ENCODE measurements around the gene LRRC25.
A peak's percentile ranks its signal among the peaks of the same experiment; 100 is the strongest.

LRRC25 gene

DNA sequence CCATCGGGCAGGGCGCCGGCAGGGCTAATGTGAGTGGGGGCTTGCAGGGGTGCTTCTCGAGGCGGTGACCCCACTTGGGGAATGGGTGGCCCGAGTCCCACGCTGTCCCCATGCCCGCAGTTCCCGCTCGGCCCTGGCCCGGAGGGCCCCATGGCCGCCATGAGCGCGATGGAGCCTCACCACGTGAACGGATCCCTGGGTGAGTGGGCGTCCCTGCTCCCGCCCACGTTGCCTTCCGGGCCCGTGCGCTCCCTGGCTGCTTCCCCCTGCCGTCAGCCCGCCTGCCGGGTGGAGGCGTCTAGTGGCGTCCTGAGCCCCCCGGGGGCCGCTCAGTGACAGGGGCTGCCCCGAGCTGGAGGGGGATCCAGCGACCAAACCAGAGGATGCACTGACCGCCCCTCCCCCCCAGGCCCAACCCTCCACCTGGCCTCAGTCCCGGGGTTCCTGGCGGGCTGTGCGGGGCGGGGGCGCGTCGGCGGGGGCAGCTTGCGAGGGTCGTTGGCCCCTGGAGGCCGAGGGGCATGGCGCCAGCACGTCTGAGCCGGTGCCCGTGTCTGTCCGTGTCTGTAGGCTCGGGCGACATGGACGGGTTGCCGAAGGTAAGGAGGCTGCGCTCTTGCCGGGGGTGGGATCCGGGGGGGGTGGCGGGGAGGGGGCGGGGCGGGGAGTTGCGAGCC lies 35.7 kb upstream of the LRRC25 start:
- peaks cover 16 to 54% of the 10 kb centered on the region in 2 experiments for H3K36me3 ChIP-seq (ENCODE audit: control insufficient read depth in 1 of 2, insufficient read depth in 2 of 2, low read depth in 1 of 2, low read length in 2 of 2)

DNA sequence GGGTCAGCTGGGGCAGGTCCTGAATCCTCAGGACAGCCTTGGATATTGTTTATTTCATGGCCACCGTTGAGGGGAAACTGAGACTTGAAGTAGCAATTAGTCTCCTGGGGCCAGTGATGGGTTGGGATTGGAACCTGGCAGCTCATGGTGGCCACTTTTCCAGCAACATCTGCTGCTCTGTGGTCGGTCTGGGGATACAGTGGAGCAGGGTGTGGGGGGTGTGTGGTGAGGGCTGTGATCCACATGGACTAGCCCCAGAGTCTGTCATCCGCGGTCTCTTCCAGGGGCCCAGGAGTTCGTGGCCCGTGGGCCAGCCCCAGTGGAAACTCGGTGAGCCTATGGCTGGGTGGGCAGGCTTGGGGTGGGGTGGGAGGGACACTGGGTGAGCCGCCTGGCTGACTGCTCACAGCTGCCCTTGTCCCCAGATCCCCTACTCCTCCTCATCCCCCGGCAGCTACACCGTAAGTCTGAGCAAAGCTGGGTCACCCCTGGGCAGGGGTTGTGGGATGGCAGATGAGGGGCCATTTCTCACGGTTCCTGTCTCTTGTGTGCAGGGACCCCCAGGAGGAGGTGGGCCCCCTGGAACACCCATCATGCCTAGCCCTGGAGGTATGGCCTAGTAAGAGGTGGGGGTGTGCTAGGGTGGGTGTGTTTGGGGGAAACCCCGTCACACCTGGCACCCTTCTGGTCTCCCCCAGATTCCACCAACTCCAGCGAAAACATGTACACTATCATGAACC lies 35.0 kb upstream of the LRRC25 start:
- Histone ChIP-seq H2BK15ac (ENCODE audit: low read depth, poor library complexity, severe bottlenecking) (peak overlapping the region; percentile 82), H3K9me3 (ENCODE audit: control insufficient read depth, low read length) (no peaks in the 10 kb centered on the region), H3K9ac (ENCODE audit: low read length) (no peak overlapping the region), H2AK5ac (ENCODE audit: low read length, severe bottlenecking) (peak overlapping the region; percentile 57), H2BK12ac (ENCODE audit: low read length in 2 of 2) (peak overlapping the region in 1 of 2 experiments; percentile 75), H3K79me1 (replicated peaks; ENCODE audit: low read length, poor library complexity, severe bottlenecking) (peaks cover 19% of the 10 kb centered on the region), H2AFZ (ENCODE audit: low read depth, low read length) (no peak overlapping the region), H3K27ac (ENCODE audit: low read length, poor library complexity, severe bottlenecking) (no peak overlapping the region), H4K8ac (ENCODE audit: low read length) (peak overlapping the region; percentile 96), H3K4me3 (ENCODE audit: insufficient read depth in 1 of 2, low read depth in 1 of 2, low read length in 2 of 2) (peak overlapping the region in 1 of 2 experiments; percentile 72), H3K36me3 (ENCODE audit: control insufficient read depth in 1 of 2, insufficient read depth in 2 of 2, low read depth in 1 of 2, low read length in 2 of 2) (peaks cover 16 to 61% of the 10 kb centered on the region in 2 experiments), H3K27me3 (ENCODE audit: control insufficient read depth in 1 of 2, insufficient read depth in 1 of 2, low read length in 2 of 2) (no peaks in the 10 kb centered on the region), H2BK5ac (ENCODE audit: low read depth, low read length, poor library complexity, severe bottlenecking) (peak overlapping the region; percentile 80), H3K4ac (ENCODE audit: low read depth in 1 of 2, low read length in 2 of 2) (peak overlapping the region; percentile 75 to 85), H4K91ac (ENCODE audit: low read length) (peak overlapping the region; percentile 96), H3K23ac (ENCODE audit: low read length in 2 of 2) (peak overlapping the region in 1 of 2 experiments; percentile 83), H3K18ac (ENCODE audit: low read depth in 1 of 2, low read length in 2 of 2) (peak overlapping the region; percentile 92 to 96), H2BK120ac (ENCODE audit: low read depth, low read length) (no peak overlapping the region), H3K4me1 (ENCODE audit: control insufficient read depth, insufficient read depth, low read depth, low read length) (peaks cover 80% of the 10 kb centered on the region), H3K14ac (ENCODE audit: low read length in 2 of 2) (peak overlapping the region in 1 of 2 experiments; percentile 85), H3K4me2 (ENCODE audit: low read length, poor library complexity, severe bottlenecking) (peak overlapping the region; percentile 89)
- 77% methylated on average over 5 of the region's 13 CpGs for WGBS
- peak; percentile 28 for DNase-seq

More for the DNA sequence above, 35.7 kb upstream of the LRRC25 start:
- Histone ChIP-seq H3K23ac (ENCODE audit: low read length in 2 of 2) (peak overlapping the region in 1 of 2 experiments; percentile 83), H2BK15ac (ENCODE audit: low read depth, poor library complexity, severe bottlenecking) (peak overlapping the region; percentile 82), H3K4me3 (ENCODE audit: insufficient read depth in 1 of 2, low read depth in 1 of 2, low read length in 2 of 2) (peak overlapping the region in 1 of 2 experiments; percentile 72), H3K4me2 (ENCODE audit: low read length, poor library complexity, severe bottlenecking) (peak overlapping the region; percentile 89), H2AK5ac (ENCODE audit: low read length, severe bottlenecking) (peak overlapping the region; percentile 70), H3K14ac (ENCODE audit: low read length in 2 of 2) (peak overlapping the region in 1 of 2 experiments; percentile 85), H2BK120ac (ENCODE audit: low read depth, low read length) (peak overlapping the region; percentile 84), H3K9ac (ENCODE audit: low read length) (no peak overlapping the region), H4K91ac (ENCODE audit: low read length) (peak overlapping the region; percentile 96), H3K4ac (ENCODE audit: low read depth in 1 of 2, low read length in 2 of 2) (peak overlapping the region; percentile 75 to 85), H3K27ac (ENCODE audit: low read length, poor library complexity, severe bottlenecking) (no peak overlapping the region), H3K4me1 (ENCODE audit: control insufficient read depth, insufficient read depth, low read depth, low read length) (peaks cover 81% of the 10 kb centered on the region), H2AFZ (ENCODE audit: low read depth, low read length) (no peak overlapping the region), H2BK5ac (ENCODE audit: low read depth, low read length, poor library complexity, severe bottlenecking) (peak overlapping the region; percentile 80), H2BK12ac (ENCODE audit: low read length in 2 of 2) (peak overlapping the region; percentile 28 to 75), H3K9me3 (ENCODE audit: control insufficient read depth, low read length) (no peaks in the 10 kb centered on the region), H3K27me3 (ENCODE audit: control insufficient read depth in 1 of 2, insufficient read depth in 1 of 2, low read length in 2 of 2) (no peaks in the 10 kb centered on the region), H3K79me1 (replicated peaks; ENCODE audit: low read length, poor library complexity, severe bottlenecking) (peaks cover 19% of the 10 kb centered on the region), H3K18ac (ENCODE audit: low read depth in 1 of 2, low read length in 2 of 2) (peak overlapping the region; percentile 92 to 96), H4K8ac (ENCODE audit: low read length) (peak overlapping the region; percentile 96)
- 31% methylated on average over 39 of the region's 59 CpGs for WGBS
- peak; percentile 50 for DNase-seq

DNA sequence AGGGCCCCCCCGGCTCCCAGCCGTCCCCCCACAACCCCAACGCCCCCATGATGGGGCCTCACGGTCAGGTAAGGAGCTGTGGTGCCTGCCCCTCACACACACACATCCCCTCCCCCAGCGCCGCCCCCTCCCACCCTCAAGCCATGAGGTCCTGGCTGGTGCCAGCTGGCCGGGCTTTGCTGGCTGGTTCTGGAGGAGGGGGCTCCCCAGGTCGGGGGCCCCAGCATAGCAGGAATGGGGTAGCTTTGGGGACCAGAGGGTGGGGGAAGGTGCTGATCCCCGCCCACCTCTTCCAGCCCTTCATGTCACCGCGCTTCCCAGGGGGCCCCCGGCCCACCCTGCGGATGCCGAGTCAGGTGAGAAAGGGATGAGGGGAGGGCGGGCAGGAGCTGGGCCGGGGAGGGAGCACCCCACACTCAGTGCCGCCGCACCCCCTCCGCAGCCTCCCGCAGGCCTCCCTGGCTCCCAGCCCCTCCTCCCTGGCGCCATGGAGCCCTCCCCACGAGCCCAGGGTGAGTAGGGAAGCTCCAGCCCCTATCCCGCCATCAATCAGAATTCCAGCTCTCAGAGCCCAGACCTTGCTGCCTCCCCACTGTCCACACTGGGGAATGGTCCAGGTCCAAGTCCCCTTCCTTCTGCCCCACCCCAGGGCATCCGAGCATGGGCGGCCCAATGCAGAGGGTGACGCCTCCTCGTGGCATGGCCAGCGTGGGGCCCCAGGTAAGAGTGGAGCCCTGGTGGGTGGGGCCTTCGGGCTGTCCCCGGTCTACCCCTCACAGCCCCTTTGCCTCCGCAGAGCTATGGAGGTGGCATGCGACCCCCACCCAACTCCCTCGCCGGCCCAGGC lies 34.2 kb upstream of the LRRC25 start:
- Histone ChIP-seq H3K4me1 (ENCODE audit: control insufficient read depth, insufficient read depth, low read depth, low read length) (peaks cover 83% of the 10 kb centered on the region), H3K36me3 (ENCODE audit: control insufficient read depth in 1 of 2, insufficient read depth in 2 of 2, low read depth in 1 of 2, low read length in 2 of 2) (peaks cover 16 to 68% of the 10 kb centered on the region in 2 experiments), H2BK12ac (ENCODE audit: low read length in 2 of 2) (peak overlapping the region in 1 of 2 experiments; percentile 49), H2BK15ac (ENCODE audit: low read depth, poor library complexity, severe bottlenecking) (peak overlapping the region; percentile 85), H3K18ac (ENCODE audit: low read depth in 1 of 2, low read length in 2 of 2) (no peak overlapping the region), H4K91ac (ENCODE audit: low read length) (peak overlapping the region; percentile 81), H2BK120ac (ENCODE audit: low read depth, low read length) (no peak overlapping the region), H3K9me3 (ENCODE audit: control insufficient read depth, low read length) (no peaks in the 10 kb centered on the region), H3K14ac (ENCODE audit: low read length in 2 of 2) (no peak overlapping the region), H4K8ac (ENCODE audit: low read length) (peak overlapping the region; percentile 30), H3K9ac (ENCODE audit: low read length) (no peak overlapping the region), H2AK5ac (ENCODE audit: low read length, severe bottlenecking) (peak overlapping the region; percentile 45), H2BK5ac (ENCODE audit: low read depth, low read length, poor library complexity, severe bottlenecking) (no peak overlapping the region), H3K27ac (ENCODE audit: low read length, poor library complexity, severe bottlenecking) (no peak overlapping the region), H3K27me3 (ENCODE audit: control insufficient read depth in 1 of 2, insufficient read depth in 1 of 2, low read length in 2 of 2) (no peaks in the 10 kb centered on the region), H2AFZ (ENCODE audit: low read depth, low read length) (no peak overlapping the region), H3K23ac (ENCODE audit: low read length in 2 of 2) (no peak overlapping the region), H3K4me3 (ENCODE audit: insufficient read depth in 1 of 2, low read depth in 1 of 2, low read length in 2 of 2) (no peak overlapping the region), H3K79me1 (replicated peaks; ENCODE audit: low read length, poor library complexity, severe bottlenecking) (peaks cover 19% of the 10 kb centered on the region), H3K4me2 (ENCODE audit: low read length, poor library complexity, severe bottlenecking) (no peak overlapping the region), H3K4ac (ENCODE audit: low read depth in 1 of 2, low read length in 2 of 2) (peak overlapping the region in 1 of 2 experiments; percentile 79)
- DNase-seq: no peak
- 86% methylated on average over 28 of the region's 34 CpGs for WGBS
